Activated T-helper 1 cell treated with anti-CD3 and anti-CD28 coated beads, Interleukin-12 subunit alpha, Interleukin-12 subunit beta, Interleukin-2, Interleukin-4 antibody, amounts not matched to agents 30 ng/mL and 10 ng/mL and 1 ng/mL, durations not matched to agents 14 hours and 24 hours and 36 hours (primary cell): ENCODE measurements around the gene TWSG1. TPM values are rescaled to one million over a fixed set of nuclear protein-coding genes. Genes with fewer than 3 reads are reported as not detected.
"Not testable (repeated sequence)": the region's sequence is repeated elsewhere in the genome, so short reads cannot be mapped to it uniquely, and the experiment has no call there.

ENCODE experiments used
- DNase-seq: peaks from one replicate; pipeline ENCODE4 v3.0.0; 2021; ENCODE audit warnings: low spot score
- H3K27ac Mint-ChIP-seq: one replicate; pipeline ENCODE4 v1.8.0; 2021; ENCODE audit warnings: mild to moderate bottlenecking, mixed read lengths
- H3K27me3 Mint-ChIP-seq: one replicate; pipeline ENCODE4 v1.8.0; 2022; ENCODE audit warnings: mild to moderate bottlenecking, moderate library complexity, mixed read lengths; ENCODE audit not compliant: insufficient read depth
- H3K36me3 Mint-ChIP-seq: one replicate; pipeline ENCODE4 v1.8.0; 2021; ENCODE audit warnings: low read depth, mixed read lengths
- H3K4me1 Mint-ChIP-seq: one replicate; pipeline ENCODE4 v1.8.0; 2021; ENCODE audit warnings: low read depth, mixed read lengths
- H3K4me3 Mint-ChIP-seq: one replicate; pipeline ENCODE4 v1.8.0; 2021; ENCODE audit warnings: mild to moderate bottlenecking, moderate library complexity, mixed read lengths
- H3K9me3 Mint-ChIP-seq: one replicate; pipeline ENCODE4 v1.8.0; 2021; ENCODE audit warnings: mixed read lengths
- intact Hi-C: fragments of 100-400 bp; cut with micrococcal nuclease; formaldehyde crosslinking; loops from one replicate; pipeline ENCODE4 v1.15.1; 2024
- total RNA-seq: library from RNA; stranded (reverse); gene quantifications from 2 replicates; pipeline ENCODE4 v1.2.3, GENCODE V29; 2022

TWSG1 gene
- total RNA-seq, 1 donor from 2014 or later, result 10.6 TPM

DNA sequence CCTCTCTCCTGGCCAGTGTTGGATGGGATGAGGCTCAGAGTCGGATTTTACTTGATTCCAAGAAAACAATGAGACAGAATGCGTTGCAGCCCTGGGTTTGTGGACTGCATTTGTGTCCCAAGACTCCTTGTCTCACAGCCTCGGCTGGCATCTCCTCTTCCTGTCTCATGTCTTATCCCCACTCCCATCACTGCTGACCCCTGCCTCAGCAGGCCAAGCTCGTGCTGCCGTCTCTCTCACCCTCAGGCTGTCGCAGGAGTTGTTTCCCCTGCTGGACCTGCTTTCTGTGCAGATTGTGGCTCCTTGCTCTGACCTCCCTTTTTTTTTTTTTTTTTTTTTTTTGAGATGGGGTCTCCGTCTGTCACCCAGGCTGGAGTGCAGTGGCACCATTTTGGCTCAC lies 70.6 kb downstream of the TWSG1 start:
- no peak for DNase-seq
- intact Hi-C loops, result no loop called here
- H3K27me3 Mint-ChIP-seq, result no peaks in the 10 kb centered on the region
- no peak overlapping the region for H3K4me3 Mint-ChIP-seq
- H3K4me1 Mint-ChIP-seq, result peaks cover 6% of the 10 kb centered on the region
- H3K36me3 Mint-ChIP-seq, result no peaks in the 10 kb centered on the region
- peaks cover 4% of the 10 kb centered on the region for H3K9me3 Mint-ChIP-seq
- H3K27ac Mint-ChIP-seq, result no peak overlapping the region

DNA sequence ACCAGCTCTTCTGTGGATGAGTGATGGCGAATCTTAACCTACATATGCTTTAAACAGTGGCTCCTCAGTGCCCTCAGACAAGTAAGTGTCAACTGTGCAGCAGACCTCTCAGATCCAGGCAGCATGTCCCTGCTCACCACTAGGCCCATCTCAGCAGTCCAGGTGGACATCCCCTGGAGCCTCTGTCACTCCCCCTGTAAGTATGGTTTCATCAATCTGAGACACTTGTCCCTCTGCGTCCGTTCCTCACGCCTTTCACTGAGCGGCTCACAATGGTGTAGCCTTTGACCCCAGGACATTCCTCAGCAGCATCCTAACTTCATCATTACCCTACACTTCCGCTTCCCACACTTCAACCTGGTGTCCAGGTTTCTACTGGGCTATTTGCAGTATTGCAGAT lies 71.4 kb downstream of the TWSG1 start:
- Mint-ChIP-seq H3K27ac (no peak overlapping the region), H3K4me3 (no peak overlapping the region), H3K4me1 (peaks cover 6% of the 10 kb centered on the region), H3K36me3 (no peaks in the 10 kb centered on the region), H3K27me3 (no peaks in the 10 kb centered on the region), H3K9me3 (peaks cover 9% of the 10 kb centered on the region)
- no peak for DNase-seq
- intact Hi-C loops, result no loop called here

DNA sequence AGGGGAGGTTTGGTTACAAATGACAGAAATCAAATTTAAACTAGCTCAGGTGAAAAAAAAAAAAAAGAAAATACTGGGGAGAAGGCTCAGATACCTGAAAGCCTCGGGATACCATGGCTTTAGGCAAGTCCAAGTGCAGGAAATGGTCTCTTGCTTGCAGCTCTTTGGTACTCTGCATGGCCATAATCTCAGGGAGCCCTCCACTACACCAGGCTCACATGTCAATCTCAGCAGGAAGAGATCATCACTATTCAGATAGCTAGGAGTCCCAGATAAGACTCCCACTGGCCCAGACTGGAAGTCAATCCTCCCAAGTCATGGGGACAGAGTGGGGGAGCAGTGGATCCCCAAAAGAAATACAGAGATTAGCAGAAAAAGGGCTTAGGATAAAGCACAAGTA lies 75.9 kb downstream of the TWSG1 start:
- H3K9me3 Mint-ChIP-seq, result peaks cover 9% of the 10 kb centered on the region
- intact Hi-C loops, result no loop called here
- H3K36me3 Mint-ChIP-seq, result no peaks in the 10 kb centered on the region

DNA sequence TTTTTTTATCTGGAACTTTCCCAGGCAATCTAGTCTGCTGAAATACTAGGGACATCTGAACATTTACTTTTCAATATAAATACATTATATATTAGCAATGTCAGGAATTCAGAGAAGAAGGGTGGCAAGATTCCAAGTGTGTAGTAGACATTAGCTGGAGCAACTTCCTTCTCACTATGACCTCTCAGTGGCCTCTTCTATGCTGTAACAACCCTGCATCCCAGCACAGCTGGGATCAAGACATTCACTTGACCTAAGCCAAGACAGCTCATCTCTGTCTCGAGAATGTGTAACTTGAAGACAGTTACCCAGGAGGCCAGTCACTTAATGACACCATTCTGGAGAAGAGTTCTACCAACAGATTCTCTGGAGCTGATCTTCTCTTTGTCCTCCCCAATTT lies 79.0 kb downstream of the TWSG1 start:
- intact Hi-C loops, result no loop called here
- no peaks in the 10 kb centered on the region for H3K36me3 Mint-ChIP-seq
- H3K27me3 Mint-ChIP-seq, result peaks cover 2% of the 10 kb centered on the region
- no peak overlapping the region for H3K4me3 Mint-ChIP-seq
- no peak for DNase-seq
- no peaks in the 10 kb centered on the region for H3K4me1 Mint-ChIP-seq
- H3K27ac Mint-ChIP-seq, result no peak overlapping the region
- H3K9me3 Mint-ChIP-seq, result peaks cover 9% of the 10 kb centered on the region

More for the DNA sequence above, 75.9 kb downstream of the TWSG1 start:
- H3K4me3 Mint-ChIP-seq, result no peak overlapping the region
- H3K27me3 Mint-ChIP-seq, result peaks cover 2% of the 10 kb centered on the region
- no peak for DNase-seq
- H3K27ac Mint-ChIP-seq, result no peak overlapping the region
- no peaks in the 10 kb centered on the region for H3K4me1 Mint-ChIP-seq

DNA sequence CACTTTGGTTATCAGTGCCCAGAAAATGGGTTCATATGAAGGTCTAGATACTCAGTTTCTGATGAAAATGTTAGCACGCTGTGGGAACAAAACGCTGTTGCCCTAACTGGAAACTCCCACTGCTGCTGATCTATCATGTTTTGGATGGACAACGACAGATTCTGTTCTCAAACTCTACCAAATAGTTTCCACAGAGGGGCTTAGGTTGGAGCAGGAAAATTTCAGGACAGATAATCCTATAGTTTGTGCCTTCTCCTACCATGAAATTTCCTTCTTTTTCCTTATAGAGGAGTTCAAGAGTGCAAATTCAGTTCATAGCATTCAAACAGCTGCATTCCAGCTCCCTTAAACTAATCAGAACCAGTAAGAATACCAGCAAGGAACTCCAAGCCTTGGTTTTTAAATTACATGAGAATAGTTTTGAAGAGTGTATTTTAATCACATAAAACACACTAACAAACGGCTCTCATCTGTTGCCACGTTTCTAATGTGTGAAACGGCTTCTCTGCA lies 82.0 kb downstream of the TWSG1 start:
- Mint-ChIP-seq H3K27me3 (peaks cover 2% of the 10 kb centered on the region), H3K4me3 (no peak overlapping the region), H3K9me3 (no peaks in the 10 kb centered on the region), H3K27ac (no peak overlapping the region), H3K36me3 (no peaks in the 10 kb centered on the region), H3K4me1 (no peaks in the 10 kb centered on the region)
- no peak for DNase-seq
- intact Hi-C loops, result no loop called here

DNA sequence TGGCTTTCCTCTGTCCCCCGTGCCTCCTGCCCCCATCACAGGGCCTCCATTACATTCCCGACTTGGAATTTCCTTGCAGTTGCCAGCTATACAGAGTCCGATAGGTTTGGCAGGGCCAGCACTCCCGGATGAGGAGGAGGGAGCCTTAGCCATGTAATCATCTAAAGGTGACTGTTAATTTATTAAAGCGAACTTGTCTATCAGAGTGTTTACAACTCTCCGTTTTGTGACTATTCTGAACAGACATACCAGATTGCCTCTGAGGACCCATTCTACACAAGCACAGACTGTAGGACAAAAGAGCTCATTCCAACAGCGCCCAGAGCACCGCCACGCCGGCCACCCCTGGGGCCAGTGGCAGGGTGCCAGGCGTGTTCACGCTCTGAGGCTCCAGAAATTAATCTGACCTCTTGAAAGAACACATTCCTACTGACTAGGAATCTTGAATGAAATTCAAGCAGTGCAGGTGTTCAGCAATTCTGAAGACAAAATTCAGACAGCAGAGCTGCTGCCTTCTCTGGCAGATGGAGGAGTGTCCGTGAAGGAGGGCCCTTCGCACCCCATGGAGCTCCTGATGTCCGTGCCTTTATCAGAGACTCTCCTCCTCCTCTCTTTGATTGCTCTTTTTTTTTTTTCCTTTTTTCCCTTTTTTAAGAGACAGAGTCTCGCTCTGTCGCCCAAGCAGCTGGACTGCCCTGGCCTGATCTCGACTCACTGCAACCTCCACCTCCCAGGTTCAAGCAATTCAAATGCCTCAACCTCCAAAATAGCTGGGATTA lies 82.7 kb downstream of the TWSG1 start:
- H3K27me3 Mint-ChIP-seq, result no peaks in the 10 kb centered on the region
- H3K9me3 Mint-ChIP-seq, result no peaks in the 10 kb centered on the region
- DNase-seq, result no peak
- no peaks in the 10 kb centered on the region for H3K36me3 Mint-ChIP-seq
- H3K27ac Mint-ChIP-seq, result no peak overlapping the region
- intact Hi-C loops, result no loop called here
- H3K4me1 Mint-ChIP-seq, result no peaks in the 10 kb centered on the region
- no peak overlapping the region for H3K4me3 Mint-ChIP-seq

DNA sequence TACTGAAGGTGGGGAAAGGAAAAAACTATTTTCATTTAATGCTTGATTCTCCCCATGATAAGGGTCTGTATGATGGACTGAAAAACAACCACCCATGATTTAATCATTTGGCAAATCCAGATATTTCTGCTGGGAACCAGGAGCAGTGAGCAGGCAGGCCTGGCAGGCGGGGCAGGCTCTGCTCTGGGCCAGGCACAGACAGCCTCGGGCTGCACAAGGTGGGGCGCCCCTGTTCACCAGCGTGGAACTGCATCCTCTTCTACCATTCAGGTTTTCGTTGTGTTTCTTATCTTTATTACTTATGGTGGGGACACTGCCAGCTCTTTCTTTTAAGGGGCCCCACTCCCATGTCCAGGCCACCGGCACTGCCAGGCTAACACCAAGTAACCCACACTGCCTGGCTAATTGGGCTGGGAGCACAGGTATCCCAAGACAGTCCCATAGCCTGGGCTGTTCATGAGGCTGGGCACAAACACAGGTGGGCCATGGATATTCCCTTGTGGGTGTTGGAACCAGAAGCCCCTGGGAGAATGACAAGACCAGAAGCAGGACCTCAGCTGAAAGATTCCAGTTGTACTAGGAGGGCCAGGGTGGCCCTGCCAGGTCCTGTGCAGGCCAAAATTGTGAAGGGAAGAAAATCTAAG lies 83.6 kb downstream of the TWSG1 start:
- no peak overlapping the region for H3K27ac Mint-ChIP-seq
- H3K9me3 Mint-ChIP-seq, result no peaks in the 10 kb centered on the region
- H3K27me3 Mint-ChIP-seq, result no peaks in the 10 kb centered on the region
- DNase-seq, result no peak
- H3K36me3 Mint-ChIP-seq, result no peaks in the 10 kb centered on the region
- intact Hi-C loops, result no loop called here
- no peak overlapping the region for H3K4me3 Mint-ChIP-seq
- no peaks in the 10 kb centered on the region for H3K4me1 Mint-ChIP-seq

DNA sequence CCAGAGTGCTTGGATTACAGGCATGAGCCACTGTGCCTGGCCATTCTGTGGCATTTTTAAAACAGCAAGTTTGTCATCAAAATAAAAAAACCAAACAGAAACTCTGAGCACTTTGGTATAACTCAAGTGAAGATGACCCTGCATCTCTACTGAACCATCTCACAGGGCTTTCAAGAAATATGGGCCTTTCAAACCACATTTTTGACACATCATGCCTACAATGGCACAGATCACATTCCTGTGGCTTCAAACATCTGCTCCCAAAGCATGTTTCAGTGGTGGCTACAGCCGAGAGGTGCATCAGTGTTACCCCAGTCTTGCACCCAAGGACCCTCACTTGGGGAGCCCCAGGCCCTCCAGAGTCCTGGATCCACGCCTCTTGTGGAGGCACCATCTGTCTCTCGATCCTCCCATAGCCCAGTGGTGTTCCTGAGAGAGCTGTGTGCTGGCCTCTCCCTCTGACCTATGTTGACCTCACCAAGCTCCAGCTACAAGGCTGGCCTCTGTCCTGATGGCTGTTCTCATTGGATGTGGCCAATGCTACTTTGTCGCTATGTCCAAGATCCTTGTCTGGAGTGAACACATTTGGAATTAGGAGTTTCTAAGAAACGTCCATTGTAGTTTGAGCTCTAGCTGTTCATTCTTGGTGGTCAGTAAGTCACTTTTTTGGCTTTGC lies 85.5 kb downstream of the TWSG1 start:
- Mint-ChIP-seq H3K27me3 (no peaks in the 10 kb centered on the region), H3K4me1 (no peaks in the 10 kb centered on the region), H3K4me3 (no peak overlapping the region), H3K27ac (no peak overlapping the region), H3K36me3 (no peaks in the 10 kb centered on the region), H3K9me3 (no peaks in the 10 kb centered on the region)
- intact Hi-C loops, result no loop called here
- no peak for DNase-seq

DNA sequence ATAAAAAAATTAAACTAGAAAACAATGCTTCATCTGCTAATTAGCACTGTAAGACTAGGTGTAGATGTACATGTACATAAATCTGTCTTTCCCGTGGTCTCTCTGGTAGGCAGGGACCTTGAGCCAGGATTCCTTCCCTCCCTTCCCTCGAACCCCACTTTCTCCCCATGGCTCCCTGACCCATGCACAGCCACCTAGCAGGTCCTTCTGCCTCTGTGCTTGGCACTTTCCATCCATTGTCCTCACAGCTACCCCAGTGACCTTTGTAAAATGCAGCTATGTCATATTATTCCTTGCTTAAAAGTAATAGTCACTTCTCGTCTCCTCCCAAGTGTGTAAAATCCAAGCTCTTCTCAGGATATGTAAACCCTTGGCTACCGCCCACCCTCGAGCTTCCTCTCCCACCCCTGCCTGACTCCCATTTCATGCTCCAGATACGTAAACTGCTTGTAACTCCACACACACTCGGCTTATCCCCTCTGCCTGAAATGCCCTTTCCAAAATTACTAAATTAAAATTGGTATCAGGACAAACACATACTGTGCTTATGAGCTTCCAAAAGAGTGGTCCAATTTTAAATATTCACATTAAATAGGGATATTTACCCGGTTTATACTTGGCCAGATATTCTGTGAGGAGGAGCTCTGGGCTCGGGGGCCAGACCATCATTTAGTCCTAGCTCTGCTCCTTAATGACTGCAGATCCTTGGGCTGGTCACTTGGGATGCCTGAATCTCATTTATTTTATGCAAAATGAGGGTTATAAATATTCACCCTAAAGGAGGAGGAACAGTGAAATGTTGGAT lies 86.7 kb downstream of the TWSG1 start:
- no peak for DNase-seq
- Mint-ChIP-seq H3K9me3 (no peaks in the 10 kb centered on the region), H3K27me3 (no peaks in the 10 kb centered on the region), H3K4me3 (no peak overlapping the region), H3K36me3 (no peaks in the 10 kb centered on the region), H3K4me1 (no peaks in the 10 kb centered on the region), H3K27ac (no peak overlapping the region)
- intact Hi-C loops, result no loop called here

DNA sequence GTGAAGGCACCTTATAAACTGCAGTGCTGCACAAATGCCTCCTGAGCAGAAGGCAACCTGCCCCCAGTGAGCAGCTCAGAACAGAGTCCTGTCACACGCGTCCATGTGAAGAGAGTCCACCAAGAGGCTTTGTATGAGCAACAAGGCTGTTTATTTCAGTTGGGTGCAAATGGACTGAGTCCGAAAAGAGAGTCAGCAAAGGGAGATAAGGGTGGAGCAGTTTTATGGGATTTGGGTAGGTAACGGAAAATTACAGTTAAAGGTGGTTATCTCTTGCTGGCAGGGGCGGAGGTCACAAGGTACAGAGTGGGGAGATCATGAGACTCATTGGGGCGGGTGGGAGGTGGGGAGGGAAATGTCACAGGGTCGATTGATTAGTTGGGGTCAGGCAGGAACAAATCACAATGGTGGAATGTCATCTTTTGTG lies 87.3 kb downstream of the TWSG1 start:
- Mint-ChIP-seq H3K27me3 (no peaks in the 10 kb centered on the region), H3K36me3 (no peaks in the 10 kb centered on the region), H3K4me1 (no peaks in the 10 kb centered on the region), H3K9me3 (no peaks in the 10 kb centered on the region), H3K4me3 (no peak overlapping the region), H3K27ac (no peak overlapping the region)
- no peak for DNase-seq
- intact Hi-C loops, result no loop called here

DNA sequence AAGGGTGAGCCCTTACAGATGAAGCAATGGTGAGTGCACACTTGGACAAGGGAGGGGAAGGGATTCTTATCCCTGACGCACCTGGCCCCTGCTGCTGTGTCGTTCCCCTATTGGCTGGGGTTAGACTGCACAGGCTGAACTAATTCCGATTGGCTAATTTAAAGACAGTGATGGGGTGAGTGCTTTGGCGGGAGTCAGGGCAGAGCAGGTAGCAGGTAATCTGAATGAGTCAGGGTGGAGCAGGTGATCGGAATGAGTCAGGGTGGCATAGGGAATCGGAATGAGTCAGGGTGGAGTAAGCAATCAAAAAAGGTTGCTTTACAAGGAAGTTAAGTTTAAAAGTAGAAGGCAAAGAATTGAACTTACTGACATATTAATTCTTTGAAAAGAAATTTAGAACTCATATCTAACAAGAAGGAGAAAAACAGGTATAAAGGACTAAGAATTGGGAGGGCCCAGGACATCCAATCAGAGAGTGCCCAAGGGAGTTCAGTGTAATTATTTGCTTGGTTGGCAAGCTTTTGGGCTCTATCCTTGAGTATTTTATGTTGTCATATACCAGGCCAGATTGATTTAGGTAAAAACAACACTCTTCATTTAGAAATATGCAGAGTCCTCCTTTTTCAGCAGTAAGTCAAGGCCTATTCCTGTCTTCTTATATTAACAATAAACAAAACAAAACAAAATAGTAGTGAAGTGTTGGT lies 88.4 kb downstream of the TWSG1 start:
- H3K27ac Mint-ChIP-seq, result no peak overlapping the region

DNA sequence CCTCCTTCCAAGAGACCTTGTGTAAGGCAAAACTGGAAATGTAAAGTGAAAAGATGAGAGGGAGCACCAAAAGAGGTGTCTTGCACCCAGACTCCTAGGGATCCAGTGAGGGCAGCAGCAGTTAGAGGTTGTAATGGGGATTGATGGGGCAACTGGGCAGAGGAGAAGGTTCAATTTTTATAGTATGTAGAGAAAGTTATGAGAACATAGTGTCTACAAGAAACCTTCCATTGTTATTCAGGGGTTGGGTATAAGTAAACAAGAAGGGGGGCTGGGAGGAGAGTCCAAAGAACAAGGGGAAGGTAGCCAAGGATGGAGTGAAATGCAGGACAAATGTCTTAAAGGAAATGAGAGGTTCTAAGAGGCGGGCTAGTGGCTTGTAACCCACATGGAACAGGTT lies 89.1 kb downstream of the TWSG1 start:
- intact Hi-C loops, H3K4me3 Mint-ChIP-seq, H3K27ac Mint-ChIP-seq, H3K27me3 Mint-ChIP-seq, H3K9me3 Mint-ChIP-seq, DNase-seq, H3K36me3 Mint-ChIP-seq, H3K4me1 Mint-ChIP-seq: not testable (repeated sequence)

More for the DNA sequence above, 88.4 kb downstream of the TWSG1 start:
- DNase-seq, result no peak
- Mint-ChIP-seq H3K9me3 (no peaks in the 10 kb centered on the region), H3K36me3 (no peaks in the 10 kb centered on the region), H3K27me3 (no peaks in the 10 kb centered on the region), H3K4me3 (no peak overlapping the region), H3K4me1 (no peaks in the 10 kb centered on the region)
- intact Hi-C loops, result no loop called here
